GM12873 (cell line): ENCODE measurements around the gene TMEM203.

Experiments used
- CTCF ChIP-seq: IDR thresholded peaks from 2 replicates; pipeline ENCODE4 v1.5.1; 2012; ENCODE audit warnings: low read depth, mild to moderate bottlenecking, moderate library complexity, low read length, control low read depth; ENCODE audit not compliant: insufficient read depth; ENCODE audit errors: missing control alignments

Gene TMEM203

GRCh38 chr9:137199411-137200121 is 5.9 kb downstream of the TMEM203 start:
- no peak for TF ChIP-seq CTCF

- no peak for TF ChIP-seq CTCF
Observed at GRCh38 chr9:137198902-137199283, 6.6 kb downstream of the TMEM203 start.

GRCh38 chr9:137198051-137198901 is 7.2 kb downstream of the TMEM203 start:
- no peak for TF ChIP-seq CTCF

GRCh38 chr9:137195525-137196220 is 9.8 kb downstream of the TMEM203 start:
- TF ChIP-seq CTCF: no peak

- no peak for TF ChIP-seq CTCF
Observed at GRCh38 chr9:137194909-137195308, 10.5 kb downstream of the TMEM203 start.

GRCh38 chr9:137194388-137194787 is 11.1 kb downstream of the TMEM203 start:
- no peak for TF ChIP-seq CTCF

- no peak for TF ChIP-seq CTCF
Observed at GRCh38 chr9:137193771-137194170, 11.7 kb downstream of the TMEM203 start.
